Type B pancreatic cell (in vitro differentiated cells): ENCODE data around the gene TDRD10. TPM values are rescaled to one million over a fixed set of nuclear protein-coding genes. Genes with fewer than 3 reads are reported as not detected.
A peak's percentile ranks its signal among the peaks of the same experiment; 100 is the strongest.

ENCODE experiments used
- DNase-seq: peaks from one replicate; pipeline ENCODE4 v3.0.0; 2021; ENCODE audit warnings: mixed read lengths; ENCODE audit not compliant: unreplicated experiment; ENCODE audit errors: extremely low spot score
- H3K27ac Mint-ChIP-seq: 2 replicates; pipeline ENCODE4 v1.8.0; 2021; ENCODE audit warnings: mild to moderate bottlenecking, mixed read lengths
- H3K27me3 Mint-ChIP-seq: 2 replicates; pipeline ENCODE4 v1.8.0; 2021; ENCODE audit warnings: mixed read lengths
- H3K36me3 Mint-ChIP-seq: 2 replicates; pipeline ENCODE4 v1.8.0; 2021; ENCODE audit warnings: mixed read lengths
- H3K4me1 Mint-ChIP-seq: one replicate; pipeline ENCODE4 v1.8.0; 2021; ENCODE audit warnings: mixed read lengths; ENCODE audit not compliant: unreplicated experiment
- H3K4me3 Mint-ChIP-seq: 2 replicates; pipeline ENCODE4 v1.8.0; 2021; ENCODE audit warnings: mild to moderate bottlenecking, mixed read lengths
- H3K9me3 Mint-ChIP-seq: 2 replicates; pipeline ENCODE4 v1.8.0; 2021; ENCODE audit warnings: mixed read lengths
- total RNA-seq: library from RNA; stranded (reverse); gene quantifications from 2 replicates; pipeline ENCODE4 v1.2.1, GENCODE V29; 2021; ENCODE audit warnings: low replicate concordance
- TF ChIP-seq, protein P1 (sequence below): fragments of 200-600 bp; sonication (generic); conservative IDR thresholded peaks from 2 replicates; pipeline ENCODE4 v1.5.0; 2021; ENCODE audit warnings: antibody characterized with exemption, mild to moderate bottlenecking

The TDRD10 gene
- total RNA-seq, 1 donor from 2014 or later: not detected

DNA sequence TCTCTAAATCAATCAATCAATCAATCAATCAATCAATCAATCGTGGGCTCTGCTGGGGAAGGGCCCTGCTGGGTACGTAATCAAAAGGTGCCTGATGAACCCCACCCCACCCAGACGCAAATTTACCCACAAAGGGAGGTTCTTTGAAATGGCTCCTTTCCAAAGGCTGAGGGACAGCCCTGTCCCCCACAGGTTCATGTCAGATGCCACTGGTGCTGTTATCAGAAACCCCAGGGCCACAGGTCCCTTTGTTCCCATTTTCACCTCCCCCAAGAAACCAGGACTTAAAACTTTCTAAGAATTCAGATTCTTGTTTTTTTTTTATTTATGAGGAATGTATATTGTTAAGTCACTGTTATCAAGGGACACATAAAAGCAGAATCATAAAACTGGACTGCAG is 79.7 kb downstream of the TDRD10 start:
- H3K9me3 Mint-ChIP-seq: no peaks in the 10 kb centered on the region
- H3K27ac Mint-ChIP-seq: no peak overlapping the region
- H3K4me3 Mint-ChIP-seq: no peak overlapping the region
- DNase-seq: no peak
- peaks cover 28% of the 10 kb centered on the region for H3K36me3 Mint-ChIP-seq
- TF ChIP-seq, protein P1, sequence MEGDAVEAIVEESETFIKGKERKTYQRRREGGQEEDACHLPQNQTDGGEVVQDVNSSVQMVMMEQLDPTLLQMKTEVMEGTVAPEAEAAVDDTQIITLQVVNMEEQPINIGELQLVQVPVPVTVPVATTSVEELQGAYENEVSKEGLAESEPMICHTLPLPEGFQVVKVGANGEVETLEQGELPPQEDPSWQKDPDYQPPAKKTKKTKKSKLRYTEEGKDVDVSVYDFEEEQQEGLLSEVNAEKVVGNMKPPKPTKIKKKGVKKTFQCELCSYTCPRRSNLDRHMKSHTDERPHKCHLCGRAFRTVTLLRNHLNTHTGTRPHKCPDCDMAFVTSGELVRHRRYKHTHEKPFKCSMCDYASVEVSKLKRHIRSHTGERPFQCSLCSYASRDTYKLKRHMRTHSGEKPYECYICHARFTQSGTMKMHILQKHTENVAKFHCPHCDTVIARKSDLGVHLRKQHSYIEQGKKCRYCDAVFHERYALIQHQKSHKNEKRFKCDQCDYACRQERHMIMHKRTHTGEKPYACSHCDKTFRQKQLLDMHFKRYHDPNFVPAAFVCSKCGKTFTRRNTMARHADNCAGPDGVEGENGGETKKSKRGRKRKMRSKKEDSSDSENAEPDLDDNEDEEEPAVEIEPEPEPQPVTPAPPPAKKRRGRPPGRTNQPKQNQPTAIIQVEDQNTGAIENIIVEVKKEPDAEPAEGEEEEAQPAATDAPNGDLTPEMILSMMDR: no peak
- no peaks in the 10 kb centered on the region for H3K27me3 Mint-ChIP-seq
- no peaks in the 10 kb centered on the region for H3K4me1 Mint-ChIP-seq

- Mint-ChIP-seq H3K36me3 (peaks cover 37% of the 10 kb centered on the region), H3K27me3 (no peaks in the 10 kb centered on the region), H3K4me3 (no peak overlapping the region), H3K9me3 (no peaks in the 10 kb centered on the region), H3K4me1 (no peaks in the 10 kb centered on the region), H3K27ac (no peak overlapping the region)
- DNase-seq: no peak
- TF ChIP-seq, protein P1: no peak
These were observed 80.9 kb downstream of the TDRD10 start for GRCh38 chr1:154582885-154583284.

- Mint-ChIP-seq H3K36me3 (peaks cover 42% of the 10 kb centered on the region), H3K4me1 (no peaks in the 10 kb centered on the region), H3K27me3 (no peaks in the 10 kb centered on the region), H3K4me3 (no peak overlapping the region), H3K9me3 (no peaks in the 10 kb centered on the region), H3K27ac (no peak overlapping the region)
- DNase-seq: no peak
- TF ChIP-seq, protein P1: no peak
These were observed 81.8 kb downstream of the TDRD10 start for GRCh38 chr1:154583773-154584172.

GRCh38 chr1:154584267-154584994 is 82.4 kb downstream of the TDRD10 start:
- Mint-ChIP-seq H3K27ac (peak overlapping the region; percentile 92), H3K4me1 (no peaks in the 10 kb centered on the region), H3K4me3 (no peak overlapping the region), H3K36me3 (peaks cover 44% of the 10 kb centered on the region), H3K9me3 (no peaks in the 10 kb centered on the region), H3K27me3 (no peaks in the 10 kb centered on the region)
- TF ChIP-seq, protein P1: no peak
- no peak for DNase-seq

- no peak for DNase-seq
- H3K27me3 Mint-ChIP-seq: no peaks in the 10 kb centered on the region
- H3K4me3 Mint-ChIP-seq: no peak overlapping the region
- H3K9me3 Mint-ChIP-seq: no peaks in the 10 kb centered on the region
- H3K27ac Mint-ChIP-seq: no peak overlapping the region
- H3K36me3 Mint-ChIP-seq: peaks cover 41% of the 10 kb centered on the region
- TF ChIP-seq, protein P1: no peak
- no peaks in the 10 kb centered on the region for H3K4me1 Mint-ChIP-seq
These were observed 84.2 kb downstream of the TDRD10 start for GRCh38 chr1:154586231-154586630.

DNA sequence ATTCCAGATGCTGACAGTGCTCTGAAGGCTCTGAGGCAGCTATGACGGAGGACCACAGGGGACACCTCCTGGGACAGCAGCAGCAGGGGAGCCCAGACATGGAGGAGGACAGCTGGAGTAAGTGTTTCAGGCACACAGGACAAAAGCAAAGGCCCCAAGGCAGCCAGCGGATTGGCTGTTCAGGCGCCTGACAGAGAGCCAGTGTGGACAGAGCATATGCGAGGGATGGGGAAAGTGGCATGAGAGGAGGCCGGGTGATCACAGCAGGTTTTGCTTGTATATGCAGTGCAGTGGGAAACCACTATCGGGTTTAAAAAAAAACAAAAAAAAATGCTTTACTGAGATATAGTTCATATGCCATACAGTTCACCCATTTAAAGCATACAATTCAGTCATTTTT is 84.6 kb downstream of the TDRD10 start:
- H3K4me1 Mint-ChIP-seq: no peaks in the 10 kb centered on the region
- TF ChIP-seq, protein P1: no peak
- H3K27me3 Mint-ChIP-seq: no peaks in the 10 kb centered on the region
- no peak overlapping the region for H3K27ac Mint-ChIP-seq
- H3K4me3 Mint-ChIP-seq: no peak overlapping the region
- peaks cover 41% of the 10 kb centered on the region for H3K36me3 Mint-ChIP-seq
- DNase-seq: no peak
- H3K9me3 Mint-ChIP-seq: no peaks in the 10 kb centered on the region
